ENCODE results near the gene PLXNB1. TPM values are rescaled to one million over a fixed set of nuclear protein-coding genes. Genes with fewer than 3 reads are reported as not detected.

PLXNB1 gene
- total RNA-seq, 1 experiment from 2014 or later: 24.6 TPM

DNA sequence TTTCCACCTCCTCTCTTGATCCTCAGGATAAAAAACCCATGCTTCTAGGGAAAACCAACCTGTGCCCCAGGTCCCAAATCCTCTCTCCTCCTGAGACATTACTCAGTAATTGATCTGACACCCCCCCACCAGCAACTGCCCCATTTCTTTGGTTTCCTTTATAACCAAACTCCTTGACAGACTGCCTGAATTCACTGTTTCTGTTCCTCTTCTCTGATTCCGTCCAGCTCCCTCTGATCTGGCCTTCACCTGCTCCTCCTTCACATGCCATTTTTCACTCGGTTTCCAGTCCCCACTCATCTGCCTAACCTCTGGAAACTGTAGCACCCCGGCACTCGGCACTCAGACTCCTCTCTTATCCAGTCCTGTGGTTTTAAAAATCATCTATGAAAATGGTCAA lies 7.9 kb upstream of the PLXNB1 start:
- CTCF ChIA-PET: no interaction called here
- H3K4me1 ChIP-seq (ENCODE audit: insufficient read depth, low read length, poor library complexity, severe bottlenecking): no peaks in the 10 kb centered on the region
- BruUV-seq (replicated peaks): no TSS peak
- intact Hi-C loops (cut with micrococcal nuclease; ENCODE audit: unreplicated experiment): loop anchor here (5.0 kb wide), 1 partner anchor 36 kb away; no protein-coding TSS in a partner anchor
- no peak overlapping the region for H3K27ac ChIP-seq (ENCODE audit: low read depth, low read length, poor library complexity, severe bottlenecking)
- H3K36me3 ChIP-seq (ENCODE audit: insufficient read depth, low read length, poor library complexity, severe bottlenecking): peaks cover 6% of the 10 kb centered on the region
- DNase-seq (ENCODE audit: low spot score): no peak
- H3K4me3 ChIP-seq (ENCODE audit: low read depth, low read length, poor library complexity, severe bottlenecking): no peak overlapping the region
- TF ChIP-seq, protein P1, sequence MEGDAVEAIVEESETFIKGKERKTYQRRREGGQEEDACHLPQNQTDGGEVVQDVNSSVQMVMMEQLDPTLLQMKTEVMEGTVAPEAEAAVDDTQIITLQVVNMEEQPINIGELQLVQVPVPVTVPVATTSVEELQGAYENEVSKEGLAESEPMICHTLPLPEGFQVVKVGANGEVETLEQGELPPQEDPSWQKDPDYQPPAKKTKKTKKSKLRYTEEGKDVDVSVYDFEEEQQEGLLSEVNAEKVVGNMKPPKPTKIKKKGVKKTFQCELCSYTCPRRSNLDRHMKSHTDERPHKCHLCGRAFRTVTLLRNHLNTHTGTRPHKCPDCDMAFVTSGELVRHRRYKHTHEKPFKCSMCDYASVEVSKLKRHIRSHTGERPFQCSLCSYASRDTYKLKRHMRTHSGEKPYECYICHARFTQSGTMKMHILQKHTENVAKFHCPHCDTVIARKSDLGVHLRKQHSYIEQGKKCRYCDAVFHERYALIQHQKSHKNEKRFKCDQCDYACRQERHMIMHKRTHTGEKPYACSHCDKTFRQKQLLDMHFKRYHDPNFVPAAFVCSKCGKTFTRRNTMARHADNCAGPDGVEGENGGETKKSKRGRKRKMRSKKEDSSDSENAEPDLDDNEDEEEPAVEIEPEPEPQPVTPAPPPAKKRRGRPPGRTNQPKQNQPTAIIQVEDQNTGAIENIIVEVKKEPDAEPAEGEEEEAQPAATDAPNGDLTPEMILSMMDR (conservative IDR thresholded peaks at IDR 0.05; ENCODE audit: low read depth, low read length): no peak
- no peak for TF ChIP-seq EZH2 (IDR thresholded peaks at IDR 0.05; ENCODE audit: borderline replicate concordance, low read depth, low read length, poor library complexity, severe bottlenecking)
- POLR2A ChIA-PET (ENCODE audit: low non-redundant PET): no interaction called here
- no peaks in the 10 kb centered on the region for H3K9me3 ChIP-seq (ENCODE audit: low read depth, low read length, poor library complexity, severe bottlenecking)
- H3K27me3 ChIP-seq (replicated peaks; ENCODE audit: insufficient read depth, low read depth, low read length, poor library complexity): no peaks in the 10 kb centered on the region

DNA sequence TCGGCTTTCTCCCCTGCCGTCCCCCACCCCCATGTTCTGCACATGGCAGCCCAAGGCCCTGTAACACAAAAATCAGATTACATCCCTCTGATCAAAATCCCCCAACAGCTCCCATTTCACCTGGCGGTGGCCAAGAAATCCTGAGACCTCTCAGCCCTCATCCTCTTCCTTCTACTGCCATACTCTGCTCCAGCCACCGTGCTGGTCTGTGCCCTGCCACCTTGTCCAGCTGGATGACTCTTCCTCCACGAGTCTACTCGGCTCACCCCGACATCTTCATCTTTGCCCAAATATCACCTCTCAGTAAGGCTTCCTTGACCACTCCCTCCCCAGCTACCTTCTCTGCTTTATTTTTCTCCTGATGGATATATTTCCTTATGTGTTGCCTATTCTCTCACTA lies 7.0 kb upstream of the PLXNB1 start:
- Histone ChIP-seq H3K4me1 (ENCODE audit: insufficient read depth, low read length, poor library complexity, severe bottlenecking) (no peaks in the 10 kb centered on the region), H3K36me3 (ENCODE audit: insufficient read depth, low read length, poor library complexity, severe bottlenecking) (peaks cover 1% of the 10 kb centered on the region), H3K27ac (ENCODE audit: low read depth, low read length, poor library complexity, severe bottlenecking) (no peak overlapping the region), H3K27me3 (replicated peaks; ENCODE audit: insufficient read depth, low read depth, low read length, poor library complexity) (no peaks in the 10 kb centered on the region), H3K9me3 (ENCODE audit: low read depth, low read length, poor library complexity, severe bottlenecking) (no peaks in the 10 kb centered on the region), H3K4me3 (ENCODE audit: low read depth, low read length, poor library complexity, severe bottlenecking) (no peak overlapping the region)
- CTCF ChIA-PET: interaction anchor here (0.8 to 2.2 kb wide), 6 partner anchors 36 to 242 kb away, joined by 3 to 23 read pairs (median 8); partner anchors contain the start of gene PFKFB4
- intact Hi-C loops (cut with micrococcal nuclease; ENCODE audit: unreplicated experiment): loop anchor here (1.0 to 5.0 kb wide), 2 partner anchors 35 to 205 kb away; no protein-coding TSS in a partner anchor
- POLR2A ChIA-PET (ENCODE audit: low non-redundant PET): no interaction called here
- no peak for DNase-seq (ENCODE audit: low spot score)
- TF ChIP-seq EZH2 (IDR thresholded peaks at IDR 0.05; ENCODE audit: borderline replicate concordance, low read depth, low read length, poor library complexity, severe bottlenecking): no peak
- TF ChIP-seq, protein P1 (conservative IDR thresholded peaks at IDR 0.05; ENCODE audit: low read depth, low read length): no peak
- BruUV-seq (replicated peaks): no TSS peak

DNA sequence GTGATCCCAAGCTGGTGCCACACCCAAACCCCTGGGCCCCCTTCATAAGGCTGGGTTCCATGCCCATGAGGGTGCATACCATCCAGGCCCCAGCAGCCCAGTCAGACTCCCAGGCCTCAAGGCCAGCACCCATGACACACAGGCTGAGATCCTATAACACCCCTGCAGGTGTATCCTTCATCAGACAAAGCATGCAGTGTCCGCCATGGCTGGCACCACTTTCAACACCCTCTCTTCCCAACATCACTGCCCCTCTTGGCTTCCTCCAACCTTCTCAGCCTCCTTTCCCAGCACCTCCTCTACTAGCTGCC lies 6.5 kb upstream of the PLXNB1 start:
- no TSS peak for BruUV-seq (replicated peaks)
- DNase-seq (ENCODE audit: low spot score): no peak
- POLR2A ChIA-PET (ENCODE audit: low non-redundant PET): no interaction called here
- Histone ChIP-seq H3K27me3 (replicated peaks; ENCODE audit: insufficient read depth, low read depth, low read length, poor library complexity) (no peaks in the 10 kb centered on the region), H3K36me3 (ENCODE audit: insufficient read depth, low read length, poor library complexity, severe bottlenecking) (no peaks in the 10 kb centered on the region), H3K27ac (ENCODE audit: low read depth, low read length, poor library complexity, severe bottlenecking) (no peak overlapping the region), H3K9me3 (ENCODE audit: low read depth, low read length, poor library complexity, severe bottlenecking) (no peaks in the 10 kb centered on the region), H3K4me1 (ENCODE audit: insufficient read depth, low read length, poor library complexity, severe bottlenecking) (no peaks in the 10 kb centered on the region), H3K4me3 (ENCODE audit: low read depth, low read length, poor library complexity, severe bottlenecking) (no peak overlapping the region)
- CTCF ChIA-PET: interaction anchor here (0.6 to 2.2 kb wide), 20 partner anchors 10 to 244 kb away, joined by 3 to 23 read pairs (median 4); partner anchors contain the start of genes ATRIP, PFKFB4 and ZNF589
- TF ChIP-seq, protein P1 (conservative IDR thresholded peaks at IDR 0.05; ENCODE audit: low read depth, low read length): no peak
- no peak for TF ChIP-seq EZH2 (IDR thresholded peaks at IDR 0.05; ENCODE audit: borderline replicate concordance, low read depth, low read length, poor library complexity, severe bottlenecking)
- intact Hi-C loops (cut with micrococcal nuclease; ENCODE audit: unreplicated experiment): loop anchor here (1.0 to 5.0 kb wide), 2 partner anchors 34 to 204 kb away; no protein-coding TSS in a partner anchor
